K562 (cell line): ENCODE results near the gene TANC1. TPM values are rescaled to one million over a fixed set of nuclear protein-coding genes. Genes with fewer than 3 reads are reported as not detected.

Experiments
- ATAC-seq: fragments of 200-7000 bp; cut with Tn5 transposase; 3 replicates; pipeline ENCODE4 v1.9.1; 2020; ENCODE audit warnings: moderate library complexity
- BruUV-seq: library from RNA; stranded (reverse); fragments of 400-500 nt; replicated peaks from 2 replicates; lab custom pipeline; 2021; lab: Mats Ljungman, UMichigan
- CTCF ChIA-PET: fragments of 300-600 bp; formaldehyde crosslinking; extraction: SDS; loops from one replicate; lab custom pipeline; 2021; ENCODE audit warnings: low intra/inter-chr PET ratio; lab: Yijun Ruan, JAX
- POLR2A ChIA-PET: fragments of 300-600, 350-650 bp; sonication (Branson Sonifier 250); formaldehyde crosslinking; extraction: SDS; loops from one replicate; lab custom pipeline; 2021; ENCODE audit warnings: antibody characterized with exemption, inconsistent platforms; lab: Yijun Ruan, JAX
- DNase-seq, 4 experiments: peaks; one replicate each; pipeline versions ENCODE4 v3.0.0 to v3.0.0-alpha.2; 2011 to 2018; ENCODE audit warnings: low spot score in 3 of 4, mixed read lengths in 3 of 4; ENCODE audit errors: extremely low read depth in 1 of 4
- FAIRE-seq: peaks from 2 replicates; lab custom pipeline; 2011; peaks lifted over from hg19 to GRCh38; lab: Jason Lieb, UNC
- H2AFZ ChIP-seq: 2 replicates; pipeline ENCODE4 v1.6.0; 2011; ENCODE audit warnings: low read depth, low read length, control low read depth, inconsistent platforms
- H3K27ac ChIP-seq: fragments of 200-600 bp; 3 replicates; pipeline ENCODE4 v1.8.0; 2011; ENCODE audit warnings: low read depth, mild to moderate bottlenecking, control low read depth, inconsistent platforms, low read length, moderate library complexity, mixed read lengths; ENCODE audit errors: extremely low read depth
- H3K27me3 ChIP-seq, 2 experiments: fragments of 300-600 bp in 1 of 2; 2 replicates in 1 of 2; 3 replicates in 1 of 2; pipeline versions ENCODE4 v1.6.0 to v1.8.0; 2011; ENCODE audit warnings: inconsistent platforms in 2 of 2, low read length in 2 of 2, mild to moderate bottlenecking in 1 of 2, mixed read lengths in 1 of 2, moderate library complexity in 1 of 2; ENCODE audit not compliant: control insufficient read depth in 2 of 2, insufficient read depth in 2 of 2
- H3K36me3 ChIP-seq: fragments of 300-600 bp; 3 replicates; pipeline ENCODE4 v1.8.0; 2011; ENCODE audit warnings: mild to moderate bottlenecking, low read length, inconsistent platforms; ENCODE audit not compliant: control insufficient read depth, insufficient read depth
- H3K4me1 ChIP-seq, 2 experiments: fragments of 200-600 bp in 1 of 2; replicated peaks in 1 of 2; 2 replicates in 1 of 2; 3 replicates in 1 of 2; pipeline versions ENCODE4 v1.5.1 to v1.8.0; 2011; ENCODE audit warnings: inconsistent platforms in 2 of 2, low read length in 2 of 2, mild to moderate bottlenecking in 1 of 2, mixed read lengths in 1 of 2, moderate library complexity in 1 of 2; ENCODE audit not compliant: control insufficient read depth in 2 of 2, insufficient read depth in 2 of 2
- H3K4me2 ChIP-seq: 2 replicates; pipeline ENCODE4 v1.6.1; 2011; ENCODE audit warnings: low read length, control low read depth, inconsistent platforms, mixed read lengths; ENCODE audit not compliant: insufficient read depth
- H3K4me3 ChIP-seq: fragments of 200-600 bp; sonication (generic), shearing (Covaris generic); 2 replicates; pipeline ENCODE4 v1.5.1; 2016; ENCODE audit warnings: control low read depth, inconsistent platforms
- H3K79me2 ChIP-seq: fragments of 200-600 bp; 3 replicates; pipeline ENCODE4 v1.8.0; 2011; ENCODE audit warnings: low read length, inconsistent platforms; ENCODE audit not compliant: control insufficient read depth, insufficient read depth
- H3K9ac ChIP-seq, 2 experiments: 2 replicates each; pipeline versions ENCODE4 v1.6.0 to v1.6.1; 2011; ENCODE audit warnings: low read depth in 2 of 2, low read length in 2 of 2, control low read depth in 1 of 2, inconsistent platforms in 1 of 2, mild to moderate bottlenecking in 1 of 2, mixed read lengths in 1 of 2; ENCODE audit not compliant: insufficient read depth in 1 of 2
- H3K9me1 ChIP-seq: one replicate; pipeline ENCODE4 v1.6.0; 2011; ENCODE audit warnings: inconsistent platforms, mild to moderate bottlenecking, low read length, moderate library complexity; ENCODE audit not compliant: control insufficient read depth, insufficient read depth
- H3K9me3 ChIP-seq: replicated peaks from 2 replicates; pipeline ENCODE4 v1.5.1; 2011; ENCODE audit warnings: low read depth, low read length, inconsistent platforms; ENCODE audit not compliant: control insufficient read depth, insufficient read depth
- H4K20me1 ChIP-seq: replicated peaks from 2 replicates; pipeline ENCODE4 v1.6.1; 2011; ENCODE audit warnings: low read length, inconsistent platforms, mixed read lengths; ENCODE audit not compliant: control insufficient read depth, insufficient read depth
- CC2D1A ChIP-seq: fragments of 450-650 bp; IDR thresholded peaks from 2 replicates; pipeline ENCODE4 v1.6.1; 2017; ENCODE audit warnings: mild to moderate bottlenecking
- FOXA1 ChIP-seq: fragments of 450-650 bp; IDR thresholded peaks from 2 replicates; pipeline ENCODE4 v1.6.1; 2016; ENCODE audit warnings: mild to moderate bottlenecking, borderline replicate concordance
- GTF2B ChIP-seq: IDR thresholded peaks from 2 replicates; pipeline ENCODE4 v1.6.1; 2011; ENCODE audit not compliant: insufficient read length; ENCODE audit errors: extremely low read depth
- HDAC1 ChIP-seq, 2 experiments: fragments of 450-650 bp; IDR thresholded peaks; 2 replicates each; pipeline ENCODE4 v1.6.1; 2016 to 2017; ENCODE audit warnings: inconsistent platforms in 1 of 2, mild to moderate bottlenecking in 1 of 2, moderate library complexity in 1 of 2
- MNT ChIP-seq, 2 experiments: fragments of 450-650 bp; conservative IDR thresholded peaks; 2 replicates each; pipeline ENCODE4 v1.6.1; 2017; ENCODE audit warnings: mild to moderate bottlenecking in 2 of 2, moderate library complexity in 2 of 2
- NFXL1 ChIP-seq: fragments of 450-650 bp; formaldehyde crosslinking; IDR thresholded peaks from 2 replicates; pipeline ENCODE4 v1.4.0; 2021; ENCODE audit warnings: mild to moderate bottlenecking
- NR1H2 ChIP-seq: sonication (generic); formaldehyde crosslinking; IDR thresholded peaks from 2 replicates; pipeline ENCODE4 v1.4.0; 2020; ENCODE audit warnings: mild to moderate bottlenecking, missing genetic modification reagents
- RREB1 ChIP-seq: fragments of 250-450 bp; sonication (Bioruptor Pico); IDR thresholded peaks from 2 replicates; pipeline ENCODE4 v1.4.0; 2020
- SIX5 ChIP-seq, 2 experiments: IDR thresholded peaks; 2 replicates each; pipeline ENCODE4 v1.6.1; 2011; ENCODE audit warnings: low read length in 2 of 2, borderline replicate concordance in 1 of 2, low read depth in 1 of 2, mild to moderate bottlenecking in 1 of 2, moderate library complexity in 1 of 2; ENCODE audit not compliant: insufficient read depth in 1 of 2
- SRSF3 ChIP-seq: fragments of 200-400 bp; formaldehyde crosslinking; IDR thresholded peaks from 2 replicates; pipeline ENCODE4 v1.6.1; 2016; ENCODE audit warnings: mild to moderate bottlenecking, low read length, moderate library complexity; ENCODE audit not compliant: insufficient read depth
- TAF9B ChIP-seq: fragments of 450-650 bp; IDR thresholded peaks from 2 replicates; pipeline ENCODE4 v1.6.1; 2018; ENCODE audit warnings: mild to moderate bottlenecking; ENCODE audit not compliant: partially characterized antibody
- TEAD1 ChIP-seq, 2 experiments: fragments of 450-650 bp in 1 of 2; sonication (generic) in 1 of 2; formaldehyde crosslinking; IDR thresholded peaks; 2 replicates each; pipeline versions ENCODE4 v1.4.0 to v1.8.0; 2020 to 2022; ENCODE audit warnings: mild to moderate bottlenecking in 2 of 2, missing genetic modification reagents in 1 of 2
- TFAM ChIP-seq: fragments of 250-450 bp; sonication (Bioruptor Pico); conservative IDR thresholded peaks from 2 replicates; pipeline ENCODE4 v1.5.0; 2021; ENCODE audit warnings: mild to moderate bottlenecking, moderate library complexity
- ZFPM2 ChIP-seq: fragments of 250-450 bp; sonication (Bioruptor Pico); IDR thresholded peaks from 2 replicates; pipeline ENCODE4 v1.5.1; 2022; ENCODE audit warnings: mild to moderate bottlenecking
- ZNF133 ChIP-seq: fragments of 250-450 bp; sonication (Bioruptor Pico); IDR thresholded peaks from 2 replicates; pipeline ENCODE4 v1.4.0; 2020; ENCODE audit warnings: mild to moderate bottlenecking
- ZNF551 ChIP-seq: fragments of 250-450 bp; sonication (Bioruptor Pico); IDR thresholded peaks from 2 replicates; pipeline ENCODE4 v1.5.0; 2021; ENCODE audit warnings: mild to moderate bottlenecking, moderate library complexity
- WGBS: fragments of 100-300 bp; shearing (Covaris generic); methylation state at CpG from one replicate; pipeline ENCODE4 v1.1.6; 2016; ENCODE audit warnings: low coverage, mixed read lengths; ENCODE audit not compliant: insufficient coverage; ENCODE audit errors: missing lambda C conversion rate; 5-methylcytosine and 5-hydroxymethylcytosine counted together
- in situ Hi-C: fragments of 300-500 bp; cut with MboI; formaldehyde crosslinking; loops from 4 replicates; pipeline ENCODE4 v1.15.0; 2018; ENCODE audit warnings: inconsistent platforms, mixed read lengths
- intact Hi-C: fragments of 100-400 bp; cut with micrococcal nuclease; formaldehyde crosslinking; loops from 2 replicates; pipeline ENCODE4 v1.14.2; 2022
- polyA plus RNA-seq, 8 experiments: library from polyadenylated mRNA; depleted of rRNA in 4 of 8; stranded (reverse) in 5 of 8; unstranded in 3 of 8; fragments of >200 nt; fragmentation: Nextera tagmentation in 2 of 8; fragmentation: Illumina TruSeq in 1 of 8; extraction: Ambion mirVana in 2 of 8; extraction: Trizol in 1 of 8; gene quantifications; 2 replicates each; pipeline versions ENCODE4 v1.2.1 to v1.2.3, GENCODE V29; 2011 to 2014; ENCODE audit warnings: inconsistent platforms in 1 of 8, missing spikeins in 1 of 8
- total RNA-seq, 7 experiments: library from RNA; depleted of rRNA in 6 of 7; stranded (reverse); fragments of >200 nt in 6 of 7; fragmentation: Illumina TruSeq in 2 of 7; extraction: Trizol in 2 of 7; gene quantifications; 2 replicates each; pipeline versions ENCODE4 v1.2.1 to v1.2.3, GENCODE V29; 2011 to 2021; ENCODE audit warnings: low replicate concordance in 1 of 7

Gene TANC1
- total and polyA plus RNA-seq, 9 of the 15 experiments (the other 6 are each of a cell fraction or from before 2014, with no cell fraction given) = under 0.01 to 0.20 (median 0.07) TPM; not detected in 1

GRCh38 chr2:159060518-159060917 is 92.1 kb downstream of the TANC1 start:
- BruUV-seq = no TSS peak
- Histone ChIP-seq H3K27me3 (peaks cover 12 to 17% of the 10 kb centered on the region in 2 experiments; a peak in 4 of 5 replicates), H3K79me2 (no peaks in the 10 kb centered on the region), H3K27ac (no peak overlapping the region), H4K20me1 (no peaks in the 10 kb centered on the region), H3K4me2 (no peak overlapping the region), H2AFZ (no peak overlapping the region), H3K36me3 (no peaks in the 10 kb centered on the region), H3K9ac (no peak overlapping the region), H3K9me1 (no peaks in the 10 kb centered on the region), H3K4me3 (no peak overlapping the region), H3K4me1 (no peaks in the 10 kb centered on the region), H3K9me3 (no peaks in the 10 kb centered on the region)
- ATAC-seq (no peak), DNase-seq (no peak), FAIRE-seq (no peak)
- 0% methylated on average over 3 of the region's 3 CpGs for WGBS
- POLR2A ChIA-PET = no interaction called here
- in situ Hi-C loops (no loop called here), intact Hi-C loops (no loop called here)
- CTCF ChIA-PET = no interaction called here
- TF ChIP-seq ZFPM2 (CRISPR knock-in tag) (no peak), HDAC1 (IDR thresholded peaks at IDR 0.05) (no peak), GTF2B (no peak), CC2D1A (no peak), NR1H2 (CRISPR knock-in tag) (no peak), RREB1 (CRISPR knock-in tag) (no peak), ZNF133 (no peak), TFAM (no peak), MNT (conservative IDR thresholded peaks at IDR 0.05) (no peak), ZNF551 (CRISPR knock-in tag) (no peak), TEAD1 (CRISPR knock-in tag; IDR thresholded peaks at IDR 0.05) (no peak), FOXA1 (no peak), SRSF3 (no peak), NFXL1 (no peak), TAF9B (no peak), SIX5 (IDR thresholded peaks at IDR 0.05; ENCODE audit: borderline replicate concordance in 1 of 2, insufficient read depth in 1 of 2, low read depth in 1 of 2, low read length in 2 of 2) (no peak)
